ENCODE results near the gene FGD2.

GRCh38 chr6:36976931-36977330 lies 28.5 kb upstream of the FGD2 start:
- TF ChIP-seq, protein P1, sequence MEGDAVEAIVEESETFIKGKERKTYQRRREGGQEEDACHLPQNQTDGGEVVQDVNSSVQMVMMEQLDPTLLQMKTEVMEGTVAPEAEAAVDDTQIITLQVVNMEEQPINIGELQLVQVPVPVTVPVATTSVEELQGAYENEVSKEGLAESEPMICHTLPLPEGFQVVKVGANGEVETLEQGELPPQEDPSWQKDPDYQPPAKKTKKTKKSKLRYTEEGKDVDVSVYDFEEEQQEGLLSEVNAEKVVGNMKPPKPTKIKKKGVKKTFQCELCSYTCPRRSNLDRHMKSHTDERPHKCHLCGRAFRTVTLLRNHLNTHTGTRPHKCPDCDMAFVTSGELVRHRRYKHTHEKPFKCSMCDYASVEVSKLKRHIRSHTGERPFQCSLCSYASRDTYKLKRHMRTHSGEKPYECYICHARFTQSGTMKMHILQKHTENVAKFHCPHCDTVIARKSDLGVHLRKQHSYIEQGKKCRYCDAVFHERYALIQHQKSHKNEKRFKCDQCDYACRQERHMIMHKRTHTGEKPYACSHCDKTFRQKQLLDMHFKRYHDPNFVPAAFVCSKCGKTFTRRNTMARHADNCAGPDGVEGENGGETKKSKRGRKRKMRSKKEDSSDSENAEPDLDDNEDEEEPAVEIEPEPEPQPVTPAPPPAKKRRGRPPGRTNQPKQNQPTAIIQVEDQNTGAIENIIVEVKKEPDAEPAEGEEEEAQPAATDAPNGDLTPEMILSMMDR (IDR thresholded peaks at IDR 0.05; ENCODE audit: borderline replicate concordance, extremely low read depth, low read length, poor library complexity, severe bottlenecking): no peak
- no peak for TF ChIP-seq EZH2 (IDR thresholded peaks at IDR 0.05; ENCODE audit: borderline replicate concordance, low read depth, low read length, severe bottlenecking)

Measured in DND-41 (cell line).